ENCODE results near the gene MRPL53.
A peak's percentile ranks its signal among the peaks of the same experiment; 100 is the strongest.

Gene MRPL53

GRCh38 chr2:74457549-74458131 lies 14.8 kb downstream of the MRPL53 start (continued):
- TF ChIP-seq PRDM10 (tag by site-specific recombination; IDR thresholded peaks at IDR 0.05) (0 out of 2 replicates have a peak, but pooled peaks have one; percentile 17), ZNF585B (tag by site-specific recombination; IDR thresholded peaks at IDR 0.05) (no peak), ZNF341 (tag by site-specific recombination; IDR thresholded peaks at IDR 0.05; ENCODE audit: low read depth) (peak; percentile 85)

GRCh38 chr2:74457129-74457548 lies 15.3 kb downstream of the MRPL53 start:
- CTCF ChIA-PET, result interaction anchor here (0.6 to 1.6 kb wide), 7 partner anchors 10 to 122 kb away, joined by 3 to 6 read pairs (median 4); partner anchors contain the start of genes CCDC142 and TTC31
- Histone ChIP-seq H3K36me3 (ENCODE audit: control insufficient read depth in 2 of 2, insufficient read depth in 1 of 2, low read length in 2 of 2) (peaks cover 0 to 23% of the 10 kb centered on the region in 2 experiments; a peak in 1 of 3 replicates), H3K9me3 (ENCODE audit: control insufficient read depth, insufficient read depth, low read depth, low read length) (no peaks in the 10 kb centered on the region), H3K4me3 (ENCODE audit: low read depth, low read length) (peak overlapping the region; percentile 60), H3K4me1 (ENCODE audit: control insufficient read depth, insufficient read depth, low read length) (peaks cover 5% of the 10 kb centered on the region), H3K27ac (ENCODE audit: extremely low read depth, low read depth, low read length) (peak overlapping the region; percentile 96)
- peak; percentile 86 for TF ChIP-seq ZNF335 (tag by site-specific recombination; conservative IDR thresholded peaks at IDR 0.05)
- TF ChIP-seq SP3 (tag by site-specific recombination; IDR thresholded peaks at IDR 0.05), result peak; percentile 47; the same call in 1 of the 2 replicates
- 0 out of 2 replicates have a peak, but pooled peaks have one; percentile 49 for TF ChIP-seq ZBTB6 (tag by site-specific recombination; IDR thresholded peaks at IDR 0.05)
- no peak for TF ChIP-seq ZNF311 (tag by site-specific recombination; IDR thresholded peaks at IDR 0.05; ENCODE audit: borderline replicate concordance)
- peak; percentile 67 for TF ChIP-seq SP2 (tag by site-specific recombination; IDR thresholded peaks at IDR 0.05)
- TF ChIP-seq ZNF747 (tag by site-specific recombination; IDR thresholded peaks at IDR 0.05), result no peak
- POLR2A ChIA-PET, result interaction anchor here (0.7 to 3.8 kb wide), 12 partner anchors 8 to 1223 kb away, joined by 3 to 37 read pairs (median 3); partner anchors contain the start of genes CCDC142, CCT7, MOGS and PCGF1

GRCh38 chr2:74454654-74455511 lies 17.6 kb downstream of the MRPL53 start, which contains the start of gene INO80B:
INO80B (plus strand) TSS chr2:74455087; CDS start chr2:74455117, 30 bp downstream.
- Histone ChIP-seq H3K27ac (ENCODE audit: extremely low read depth, low read depth, low read length) (no peak within 1 kb of the TSS), H3K4me3 (ENCODE audit: low read depth, low read length) (peak within 1 kb of the TSS; percentile 64), H3K9me3 (ENCODE audit: control insufficient read depth, insufficient read depth, low read depth, low read length) (no peaks in the 10 kb centered on the region), H3K36me3 (ENCODE audit: control insufficient read depth in 2 of 2, insufficient read depth in 1 of 2, low read length in 2 of 2) (peaks cover 0 to 4% of the 10 kb centered on the region in 2 experiments; a peak in 1 of 3 replicates), H3K4me1 (ENCODE audit: control insufficient read depth, insufficient read depth, low read length) (peaks cover 5% of the 10 kb centered on the region)
- ChIA-PET POLR2A (interaction anchor here (0.8 to 2.0 kb wide), 11 partner anchors 11 to 718 kb away, joined by 3 to 14 read pairs (median 5); partner anchors contain the start of genes AUP1, CCDC142, HTRA2 and MRPL53), CTCF (interaction anchor here (0.6 to 1.4 kb wide), 8 partner anchors 12 to 225 kb away, joined by 3 read pairs; partner anchors contain the start of gene MRPL53)
- TF ChIP-seq ZNF274 (IDR thresholded peaks at IDR 0.05; ENCODE audit: low read length), result no peak
- no peak for TF ChIP-seq ZNF274 (tag by site-specific recombination; IDR thresholded peaks at IDR 0.05; ENCODE audit: borderline replicate concordance)
- TF ChIP-seq PRDM6 (tag by site-specific recombination; IDR thresholded peaks at IDR 0.05), result no peak
- TF ChIP-seq ZNF658 (tag by site-specific recombination; IDR thresholded peaks at IDR 0.05), result no peak
- peak; percentile 97 for TF ChIP-seq ZNF580 (tag by site-specific recombination; IDR thresholded peaks at IDR 0.05)
- TF ChIP-seq ZNF140 (tag by site-specific recombination; IDR thresholded peaks at IDR 0.05), result no peak
- TF ChIP-seq ZNF792 (tag by site-specific recombination; IDR thresholded peaks at IDR 0.05), result peak; percentile 82; the same call in 1 of the 2 replicates
- TF ChIP-seq ZNF670 (tag by site-specific recombination; IDR thresholded peaks at IDR 0.05; ENCODE audit: low read depth), result no peak
- peak; percentile 69 for TF ChIP-seq PATZ1 (tag by site-specific recombination; IDR thresholded peaks at IDR 0.05)
- no peak for TF ChIP-seq ZNF747 (tag by site-specific recombination; IDR thresholded peaks at IDR 0.05)

Measured in HEK293 (cell line).